GM23248 (cell line): ENCODE measurements around the gene CTTNBP2.

Source experiments
- EZH2 ChIP-seq: fragments of 200-600 bp; sonication (generic); IDR thresholded peaks from 2 replicates; pipeline ENCODE4 v1.6.1; 2018; ENCODE audit warnings: antibody characterized with exemption, mild to moderate bottlenecking; ENCODE audit not compliant: insufficient read depth, poor library complexity, severe bottlenecking
- EZH2phosphoT487 ChIP-seq: fragments of 200-600 bp; sonication (generic); IDR thresholded peaks from 2 replicates; pipeline ENCODE4 v1.6.1; 2018; ENCODE audit warnings: antibody characterized with exemption, moderate library complexity, mild to moderate bottlenecking, low read depth; ENCODE audit not compliant: insufficient read depth

DNA sequence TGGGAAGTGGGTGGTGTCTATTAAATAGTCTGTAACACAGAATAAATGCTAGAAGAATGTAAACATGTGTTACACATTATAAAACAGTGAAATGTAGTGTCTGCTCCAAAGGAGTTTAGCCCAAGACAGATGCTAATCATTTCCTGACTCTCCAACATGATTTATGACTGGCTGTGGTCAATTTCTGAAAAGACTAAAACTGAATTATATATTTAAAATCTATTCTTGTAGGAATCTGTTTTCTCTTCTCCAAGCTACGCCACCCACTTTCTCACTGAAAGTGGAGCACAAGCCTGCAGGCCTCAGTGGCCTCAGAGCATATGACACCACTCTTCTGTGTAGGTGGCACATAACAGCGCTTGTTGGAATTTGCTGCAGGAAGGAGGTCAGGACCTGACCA is 44.4 kb downstream of the CTTNBP2 start:
- TF ChIP-seq EZH2, result no peak
- TF ChIP-seq EZH2phosphoT487, result no peak
